Measurements from ENCODE around the gene SUPT20HL2. TPM values are rescaled to one million over a fixed set of nuclear protein-coding genes. Genes with fewer than 3 reads are reported as not detected.

SUPT20HL2 gene
- total and polyA plus RNA-seq, 10 of the 15 experiments (the other 5 are each of a cell fraction or from before 2014, with no cell fraction given), result not detected

DNA sequence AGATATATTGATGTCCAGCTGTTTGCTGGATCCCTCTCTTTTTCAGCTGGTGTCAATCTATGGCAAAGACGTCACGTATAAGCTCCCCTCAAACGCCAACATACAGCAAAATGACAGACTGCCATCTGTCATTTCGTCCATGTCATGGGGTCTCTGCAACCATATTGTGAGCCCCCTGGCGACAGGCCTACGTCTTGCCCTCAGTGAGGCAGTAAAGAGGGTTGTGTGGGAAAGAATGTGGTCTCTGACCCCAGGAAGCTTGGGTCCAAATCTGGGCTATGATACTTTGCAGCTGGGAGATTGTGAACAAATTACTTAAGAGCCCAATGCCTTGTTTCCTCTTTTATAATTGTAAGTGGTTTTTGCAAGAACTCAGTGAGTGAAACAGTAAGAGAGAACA, 7.4 kb downstream of the SUPT20HL2 start:
- SMC1A ChIA-PET (ENCODE audit: uncharacterized antibody, unreplicated experiment), result interaction anchor here (0.8 to 1.8 kb wide), 3 partner anchors 37 to 64 kb away, joined by 5 to 6 read pairs (median 5); no protein-coding TSS in a partner anchor
- TF ChIP-seq NR2C1 (IDR thresholded peaks at IDR 0.05), result no peak
- FAIRE-seq (no peak), ATAC-seq (no peak), DNase-seq (ENCODE audit: low read depth, low spot score) (no peak)
- no peaks in the 10 kb centered on the region for H3K79me2 ChIP-seq (ENCODE audit: control insufficient read depth, insufficient read depth, low read length)
- no peaks in the 10 kb centered on the region for H3K36me3 ChIP-seq (ENCODE audit: control insufficient read depth in 2 of 2, insufficient read depth in 2 of 2, low read length in 1 of 2)
- no TSS peak for BruUV-seq (replicated peaks)
- H2AFZ ChIP-seq (ENCODE audit: control insufficient read depth, low read depth, low read length), result no peak overlapping the region
- no peak overlapping the region for H3K27ac ChIP-seq (ENCODE audit: control insufficient read depth, insufficient read depth)
- no peak overlapping the region for H3K9ac ChIP-seq (ENCODE audit: control insufficient read depth, insufficient read depth, low read length)
- POLR2A ChIA-PET, result no interaction called here
- no peak overlapping the region for H3K4me2 ChIP-seq (ENCODE audit: control insufficient read depth, insufficient read depth)
- RAD21 ChIA-PET (ENCODE audit: unreplicated experiment), result no interaction called here
- H3K4me3 ChIP-seq, result no peak overlapping the region
- no peaks in the 10 kb centered on the region for H3K9me3 ChIP-seq (replicated peaks; ENCODE audit: control insufficient read depth, insufficient read depth, low read length)
- H3K27me3 ChIP-seq (replicated peaks in 1 of 2; ENCODE audit: control insufficient read depth in 2 of 2, insufficient read depth in 2 of 2, low read length in 1 of 2), result no peaks in the 10 kb centered on the region
- CTCF ChIA-PET, result interaction anchor here (1.0 to 1.4 kb wide), 2 partner anchors 14 to 24 kb away, joined by 4 read pairs; no protein-coding TSS in a partner anchor
- in situ Hi-C loops (cut with MboI), result no loop called here
- H3K4me1 ChIP-seq (ENCODE audit: control insufficient read depth, insufficient read depth, low read length), result no peaks in the 10 kb centered on the region
- WGBS (ENCODE audit: insufficient coverage, insufficient replicate concordance, low lambda C conversion rate, missing lambda C conversion rate), result 10% methylated on average over 6 of the region's 6 CpGs
- intact Hi-C loops (cut with micrococcal nuclease; ENCODE audit: unreplicated experiment), result no loop called here
- no peaks in the 10 kb centered on the region for H4K20me1 ChIP-seq (ENCODE audit: control insufficient read depth, insufficient read depth)

DNA sequence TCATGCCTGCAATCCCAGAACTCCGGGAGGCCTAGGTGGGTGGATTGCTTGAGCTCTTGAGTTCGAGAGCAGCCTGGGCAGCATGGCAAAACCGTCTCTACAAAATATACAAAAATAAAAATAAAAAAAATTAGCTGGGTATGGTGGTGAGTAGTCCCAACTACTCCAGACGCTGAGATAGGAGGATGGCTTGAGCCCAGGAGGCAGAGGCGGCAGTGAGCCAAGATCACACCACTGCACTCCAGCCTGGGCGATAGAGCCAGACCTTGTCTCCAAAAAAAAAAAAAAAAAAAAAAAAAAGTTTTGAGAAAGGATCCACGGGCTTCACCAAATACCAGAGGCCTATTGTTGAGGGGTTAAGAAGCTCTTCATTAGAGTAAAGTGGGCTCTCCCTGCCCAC, 8.0 kb downstream of the SUPT20HL2 start:
- 55% methylated on average over 6 of the region's 7 CpGs for WGBS (ENCODE audit: insufficient coverage, insufficient replicate concordance, low lambda C conversion rate, missing lambda C conversion rate)
- ChIA-PET CTCF (interaction anchor here (1.0 to 1.5 kb wide), 5 partner anchors 14 to 193 kb away, joined by 3 to 4 read pairs (median 3); no protein-coding TSS in a partner anchor), SMC1A (ENCODE audit: uncharacterized antibody, unreplicated experiment) (interaction anchor here (0.8 to 1.8 kb wide), 3 partner anchors 38 to 65 kb away, joined by 5 to 6 read pairs (median 5); no protein-coding TSS in a partner anchor), POLR2A (interaction anchor here (0.6 kb wide), 1 partner anchor 531 kb away, joined by 4 read pairs; no protein-coding TSS in a partner anchor), RAD21 (ENCODE audit: unreplicated experiment) (no interaction called here)
- Histone ChIP-seq H3K4me1 (ENCODE audit: control insufficient read depth, insufficient read depth, low read length) (no peaks in the 10 kb centered on the region), H3K4me2 (ENCODE audit: control insufficient read depth, insufficient read depth) (no peak overlapping the region), H3K9ac (ENCODE audit: control insufficient read depth, insufficient read depth, low read length) (no peak overlapping the region), H3K27ac (ENCODE audit: control insufficient read depth, insufficient read depth) (no peak overlapping the region), H3K79me2 (ENCODE audit: control insufficient read depth, insufficient read depth, low read length) (no peaks in the 10 kb centered on the region), H3K4me3 (no peak overlapping the region), H3K36me3 (ENCODE audit: control insufficient read depth in 2 of 2, insufficient read depth in 2 of 2, low read length in 1 of 2) (no peaks in the 10 kb centered on the region), H4K20me1 (ENCODE audit: control insufficient read depth, insufficient read depth) (no peaks in the 10 kb centered on the region), H3K27me3 (replicated peaks in 1 of 2; ENCODE audit: control insufficient read depth in 2 of 2, insufficient read depth in 2 of 2, low read length in 1 of 2) (no peaks in the 10 kb centered on the region), H2AFZ (ENCODE audit: control insufficient read depth, low read depth, low read length) (no peak overlapping the region), H3K9me3 (replicated peaks; ENCODE audit: control insufficient read depth, insufficient read depth, low read length) (no peaks in the 10 kb centered on the region)
- in situ Hi-C loops (cut with MboI) (no loop called here), intact Hi-C loops (cut with micrococcal nuclease; ENCODE audit: unreplicated experiment) (no loop called here)
- no TSS peak for BruUV-seq (replicated peaks)
- no peak for TF ChIP-seq SMC3 (IDR thresholded peaks at IDR 0.05; ENCODE audit: borderline replicate concordance, low read length)
- no peak for TF ChIP-seq HDAC2 (IDR thresholded peaks at IDR 0.05)
- TF ChIP-seq STAT1 (conservative IDR thresholded peaks at IDR 0.05), result no peak
- TF ChIP-seq NBN (IDR thresholded peaks at IDR 0.05), result no peak
- TF ChIP-seq, protein P1, sequence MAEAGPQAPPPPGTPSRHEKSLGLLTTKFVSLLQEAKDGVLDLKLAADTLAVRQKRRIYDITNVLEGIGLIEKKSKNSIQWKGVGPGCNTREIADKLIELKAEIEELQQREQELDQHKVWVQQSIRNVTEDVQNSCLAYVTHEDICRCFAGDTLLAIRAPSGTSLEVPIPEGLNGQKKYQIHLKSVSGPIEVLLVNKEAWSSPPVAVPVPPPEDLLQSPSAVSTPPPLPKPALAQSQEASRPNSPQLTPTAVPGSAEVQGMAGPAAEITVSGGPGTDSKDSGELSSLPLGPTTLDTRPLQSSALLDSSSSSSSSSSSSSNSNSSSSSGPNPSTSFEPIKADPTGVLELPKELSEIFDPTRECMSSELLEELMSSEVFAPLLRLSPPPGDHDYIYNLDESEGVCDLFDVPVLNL (IDR thresholded peaks at IDR 0.05; ENCODE audit: low read depth, low read length), result no peak
- TF ChIP-seq, protein P2, sequence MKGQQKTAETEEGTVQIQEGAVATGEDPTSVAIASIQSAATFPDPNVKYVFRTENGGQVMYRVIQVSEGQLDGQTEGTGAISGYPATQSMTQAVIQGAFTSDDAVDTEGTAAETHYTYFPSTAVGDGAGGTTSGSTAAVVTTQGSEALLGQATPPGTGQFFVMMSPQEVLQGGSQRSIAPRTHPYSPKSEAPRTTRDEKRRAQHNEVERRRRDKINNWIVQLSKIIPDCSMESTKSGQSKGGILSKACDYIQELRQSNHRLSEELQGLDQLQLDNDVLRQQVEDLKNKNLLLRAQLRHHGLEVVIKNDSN (IDR thresholded peaks at IDR 0.05; ENCODE audit: borderline replicate concordance, extremely low read length, insufficient read depth, low read depth, low read length), result no peak
- no peak for TF ChIP-seq JUND (IDR thresholded peaks at IDR 0.05; ENCODE audit: low read depth, low read length)
- no peak for TF ChIP-seq ASH2L (IDR thresholded peaks at IDR 0.05; ENCODE audit: borderline replicate concordance, low read depth)
- no peak for TF ChIP-seq CHD4 (IDR thresholded peaks at IDR 0.05)
- TF ChIP-seq FOS (IDR thresholded peaks at IDR 0.05; ENCODE audit: borderline replicate concordance, extremely low read depth, insufficient read length), result no peak
- TF ChIP-seq SMAD1 (IDR thresholded peaks at IDR 0.05; ENCODE audit: low read depth, partially characterized antibody), result no peak
- FAIRE-seq (no peak), DNase-seq (ENCODE audit: low read depth, low spot score) (no peak), ATAC-seq (no peak)
